H1 (cell line): ENCODE measurements around the gene FAT3. TPM values are rescaled to one million over a fixed set of nuclear protein-coding genes. Genes with fewer than 3 reads are reported as not detected.

ENCODE experiments used
- CTCF ChIA-PET: fragments of 300-600 bp; sonication (Branson Sonifier 250); formaldehyde crosslinking; loops from one replicate; lab custom pipeline; 2021; ENCODE audit not compliant: partially characterized antibody; lab: Charles Lee
- POLR2A ChIA-PET: fragments of 300-600 bp; sonication (Branson Sonifier 250); formaldehyde crosslinking; loops from one replicate; lab custom pipeline; 2021; ENCODE audit warnings: inconsistent platforms; ENCODE audit not compliant: partially characterized antibody; lab: Charles Lee
- DNase-seq, 2 experiments: peaks; one replicate each; pipeline versions ENCODE4 v3.0.0 to v3.0.0-alpha.2; 2010 to 2022; ENCODE audit warnings: low spot score in 2 of 2, low read depth in 1 of 2, mixed read lengths in 1 of 2
- FAIRE-seq: peaks from 2 replicates; lab custom pipeline; 2011; peaks lifted over from hg19 to GRCh38; lab: Jason Lieb, UNC
- H2AFZ ChIP-seq: 2 replicates; pipeline ENCODE4 v1.8.1; 2012; ENCODE audit warnings: low read length, inconsistent platforms
- H2AK5ac ChIP-seq: 2 replicates; pipeline ENCODE4 v1.6.1; 2013; ENCODE audit warnings: low read depth, low read length
- H2BK120ac ChIP-seq: replicated peaks from 2 replicates; pipeline ENCODE3; 2013; ENCODE audit warnings: low read depth, low read length, inconsistent platforms
- H2BK12ac ChIP-seq: 2 replicates; pipeline ENCODE4 v1.6.1; 2013; ENCODE audit warnings: low read depth, low read length
- H2BK15ac ChIP-seq: 2 replicates; pipeline ENCODE4 v1.6.1; 2013; ENCODE audit warnings: low read length
- H2BK20ac ChIP-seq: 2 replicates; pipeline ENCODE4 v1.6.1; 2013; ENCODE audit warnings: low read length
- H2BK5ac ChIP-seq: 2 replicates; pipeline ENCODE4 v1.6.1; 2013; ENCODE audit warnings: low read depth, low read length
- H3K14ac ChIP-seq: 2 replicates; pipeline ENCODE4 v1.6.1; 2013; ENCODE audit warnings: inconsistent platforms; ENCODE audit not compliant: insufficient read length
- H3K18ac ChIP-seq: 2 replicates; pipeline ENCODE4 v1.6.1; 2013; ENCODE audit warnings: low read length; ENCODE audit errors: extremely low read depth
- H3K23ac ChIP-seq: 2 replicates; pipeline ENCODE4 v1.6.1; 2013; ENCODE audit warnings: inconsistent platforms; ENCODE audit not compliant: insufficient read length
- H3K23me2 ChIP-seq: 2 replicates; pipeline ENCODE4 v1.6.1; 2013; ENCODE audit warnings: low read depth, low read length
- H3K27ac ChIP-seq: 2 replicates; pipeline ENCODE4 v1.6.1; 2011; ENCODE audit warnings: low read depth, low read length, inconsistent platforms
- H3K27me3 ChIP-seq, 4 experiments: replicated peaks in 1 of 4; 1 replicate in 1 of 4; 2 replicates in 3 of 4; pipeline versions ENCODE4 v1.6.1 to v1.8.1; 2011 to 2013; ENCODE audit warnings: low read length in 3 of 4, mild to moderate bottlenecking in 3 of 4, inconsistent platforms in 2 of 4, mixed read lengths in 2 of 4, moderate library complexity in 1 of 4; ENCODE audit not compliant: control insufficient read depth in 3 of 4, insufficient read depth in 3 of 4; ENCODE audit errors: extremely low read depth in 1 of 4
- H3K36me3 ChIP-seq, 4 experiments: 2 replicates each; pipeline versions ENCODE4 v1.6.1 to v1.8.1; 2011 to 2013; ENCODE audit warnings: mild to moderate bottlenecking in 4 of 4, low read length in 3 of 4, moderate library complexity in 2 of 4, control low read depth in 1 of 4, inconsistent platforms in 1 of 4; ENCODE audit not compliant: insufficient read depth in 4 of 4, control insufficient read depth in 2 of 4
- H3K4ac ChIP-seq: replicated peaks from 2 replicates; pipeline ENCODE3; 2013; ENCODE audit warnings: low read length, low read depth, mixed read lengths, inconsistent platforms; ENCODE audit not compliant: insufficient read length
- H3K4me1 ChIP-seq, 4 experiments: replicated peaks in 1 of 4; 1 replicate in 1 of 4; 2 replicates in 3 of 4; pipeline versions ENCODE4 v1.6.1 to v1.8.1; 2011 to 2013; ENCODE audit warnings: low read length in 3 of 4, inconsistent platforms in 2 of 4, mixed read lengths in 1 of 4; ENCODE audit not compliant: insufficient read depth in 4 of 4, control insufficient read depth in 3 of 4
- H3K4me2 ChIP-seq, 2 experiments: 2 replicates each; pipeline versions ENCODE4 v1.6.1 to v1.8.1; 2011 to 2013; ENCODE audit warnings: low read depth in 2 of 2, low read length in 2 of 2, control low read depth in 1 of 2, inconsistent platforms in 1 of 2, mild to moderate bottlenecking in 1 of 2; ENCODE audit not compliant: insufficient read depth in 1 of 2
- H3K4me3 ChIP-seq, 4 experiments: fragments of 200-600, 300-600 bp in 1 of 4; sonication (generic), shearing (Covaris generic), sonication (Bioruptor Twin) in 1 of 4; 2 replicates each; pipeline versions ENCODE4 v1.5.1 to v1.8.1; 2011 to 2016; ENCODE audit warnings: low read length in 4 of 4, low read depth in 3 of 4, control low read depth in 2 of 4, inconsistent platforms in 2 of 4, mild to moderate bottlenecking in 2 of 4, mixed read lengths in 1 of 4, moderate library complexity in 1 of 4; ENCODE audit not compliant: insufficient read depth in 2 of 4; ENCODE audit errors: extremely low read depth in 1 of 4
- H3K56ac ChIP-seq: replicated peaks from 2 replicates; pipeline ENCODE3; 2013; ENCODE audit warnings: low read depth, mild to moderate bottlenecking, mixed read lengths, low read length, inconsistent platforms; ENCODE audit not compliant: insufficient read length
- H3K79me1 ChIP-seq: 2 replicates; pipeline ENCODE4 v1.6.1; 2013; ENCODE audit warnings: low read depth, low read length, control low read depth
- H3K79me2 ChIP-seq, 2 experiments: 2 replicates each; pipeline versions ENCODE4 v1.6.1 to v1.8.1; 2012 to 2013; ENCODE audit warnings: low read length in 2 of 2, mild to moderate bottlenecking in 2 of 2, inconsistent platforms in 1 of 2; ENCODE audit not compliant: insufficient read depth in 2 of 2, control insufficient read depth in 1 of 2
- H3K9ac ChIP-seq, 4 experiments: replicated peaks in 1 of 4; 1 replicate in 1 of 4; 2 replicates in 3 of 4; pipeline versions ENCODE4 v1.6.1 to v1.8.1; 2011 to 2013; ENCODE audit warnings: low read depth in 3 of 4, low read length in 3 of 4, control low read depth in 2 of 4, mild to moderate bottlenecking in 2 of 4, moderate library complexity in 2 of 4, inconsistent platforms in 1 of 4; ENCODE audit errors: extremely low read depth in 1 of 4
- H3K9me3 ChIP-seq, 2 experiments: 2 replicates each; pipeline versions ENCODE4 v1.6.1 to v1.8.1; 2012 to 2013; ENCODE audit warnings: mild to moderate bottlenecking in 2 of 2, moderate library complexity in 2 of 2, control low read depth in 1 of 2, inconsistent platforms in 1 of 2, low read depth in 1 of 2, low read length in 1 of 2, mixed read lengths in 1 of 2; ENCODE audit not compliant: insufficient read depth in 2 of 2
- H4K20me1 ChIP-seq, 2 experiments: replicated peaks in 1 of 2; 2 replicates each; pipeline versions ENCODE3 to v1.8.1; 2011 to 2013; ENCODE audit warnings: inconsistent platforms in 2 of 2, low read length in 2 of 2, mild to moderate bottlenecking in 1 of 2; ENCODE audit not compliant: insufficient read depth in 2 of 2, control insufficient read depth in 1 of 2
- H4K5ac ChIP-seq: 2 replicates; pipeline ENCODE4 v1.6.1; 2013; ENCODE audit warnings: low read length, low read depth, mixed read lengths, inconsistent platforms; ENCODE audit not compliant: insufficient read length
- H4K8ac ChIP-seq: 2 replicates; pipeline ENCODE4 v1.8.0; 2013; ENCODE audit warnings: mild to moderate bottlenecking, moderate library complexity, low read length, inconsistent platforms; ENCODE audit not compliant: insufficient read depth; ENCODE audit errors: extremely low read depth
- H4K91ac ChIP-seq: replicated peaks from 2 replicates; pipeline ENCODE3; 2013; ENCODE audit warnings: low read length, mixed read lengths, inconsistent platforms; ENCODE audit not compliant: insufficient read length
- CTBP2 ChIP-seq: IDR thresholded peaks from 2 replicates; pipeline ENCODE4 v1.7.0; 2011; ENCODE audit warnings: borderline replicate concordance, mild to moderate bottlenecking, moderate library complexity, mixed read lengths, low read length; ENCODE audit not compliant: insufficient read depth, insufficient read length
- POLR2A ChIP-seq, 2 experiments: IDR thresholded peaks; 1 replicate in 1 of 2; 2 replicates in 1 of 2; pipeline ENCODE4 v1.6.1; 2011; ENCODE audit warnings: low read depth in 2 of 2, low read length in 2 of 2, mild to moderate bottlenecking in 2 of 2; ENCODE audit errors: control extremely low read depth in 1 of 2
- WGBS, 2 experiments: shearing (Covaris generic) in 1 of 2; methylation state at CpG; one replicate each; pipeline versions ENCODE4 v1.1.6 to v1.1.7; 2013 to 2015; ENCODE audit warnings: low lambda C conversion rate in 2 of 2, mixed read lengths in 2 of 2, inconsistent platforms in 1 of 2, low coverage in 1 of 2, missing lambda C conversion rate in 1 of 2; ENCODE audit not compliant: insufficient replicate concordance in 2 of 2, insufficient coverage in 1 of 2, insufficient read length in 1 of 2; ENCODE audit errors: extremely low coverage in 1 of 2, missing lambda C conversion rate in 1 of 2; 5-methylcytosine and 5-hydroxymethylcytosine counted together
- polyA plus RNA-seq, 7 experiments: library from polyadenylated mRNA; depleted of rRNA in 3 of 7; stranded (reverse) in 5 of 7; unstranded in 2 of 7; fragments of >200 nt in 5 of 7; fragments of 200-250 nt in 2 of 7; gene quantifications; 1 replicate in 5 of 7; 2 replicates in 1 of 7; 4 replicates in 1 of 7; pipeline versions ENCODE4 v1.2.1 to v1.2.3, GENCODE V29; 2011 to 2013; ENCODE audit warnings: missing spikeins in 2 of 7, mixed read lengths in 2 of 7
- total RNA-seq: library from RNA; stranded (reverse); fragmentation: NEBNext Ultra II Directional; extraction: Animal tissue kit (Norgen Biotek cat#: 25700); gene quantifications from 2 replicates; pipeline ENCODE4 v1.2.1, GENCODE V29; 2021

Gene FAT3
- total and polyA plus RNA-seq, 2 of the 8 experiments (the other 6 are each of a cell fraction or from before 2014, with no cell fraction given) = 7.2 to 18.4 TPM

DNA sequence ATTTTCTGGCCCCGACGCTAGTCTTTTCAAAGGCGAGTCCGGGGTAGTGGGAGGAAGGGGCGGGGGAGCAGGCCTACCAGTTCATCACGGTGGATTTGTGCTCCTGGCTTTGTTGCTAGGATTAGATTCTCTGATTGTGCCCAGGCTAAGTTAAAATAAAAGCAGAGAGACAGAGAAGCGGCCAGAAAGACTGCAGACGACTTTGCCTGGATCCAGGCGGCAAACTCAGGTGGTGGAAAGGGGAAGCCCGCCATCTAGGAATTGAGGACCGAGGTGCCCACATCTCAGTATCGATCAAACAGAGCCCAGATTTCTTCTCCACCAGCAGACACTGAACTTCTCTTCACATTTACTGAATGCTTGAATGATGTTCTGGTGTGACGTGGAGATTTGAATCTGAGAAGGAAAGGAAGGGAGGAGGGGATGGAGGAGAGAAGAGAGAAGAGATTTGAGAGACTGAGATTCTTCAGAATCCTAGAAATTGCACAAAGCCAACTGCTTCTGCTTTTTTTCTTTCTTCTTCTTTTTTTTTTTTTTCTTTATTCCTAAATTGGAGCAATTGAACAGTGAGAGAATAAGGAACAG lies 2.7 kb downstream of the FAT3 start:
- no peaks in the 10 kb centered on the region for H3K79me1 ChIP-seq
- H3K9ac ChIP-seq = peak overlapping the region in 1 of 4 experiments; percentile 4; a peak in 1 of 7 replicates
- CTCF ChIA-PET = interaction anchor here (2.1 kb wide), 1 partner anchor 113 kb away, joined by 9 read pairs; no protein-coding TSS in a partner anchor
- H2AK5ac ChIP-seq = no peak overlapping the region
- H3K36me3 ChIP-seq = no peaks in the 10 kb centered on the region
- peaks cover 0 to 47% of the 10 kb centered on the region in 2 experiments; a peak in 2 of 4 replicates for H3K79me2 ChIP-seq
- peak overlapping the region; percentile 89 to 99 for H3K4me2 ChIP-seq
- POLR2A ChIA-PET = interaction anchor here (1.4 kb wide), 1 partner anchor 82 kb away, joined by 4 read pairs; no protein-coding TSS in a partner anchor
- peak overlapping the region; percentile 75; the same call in 1 of the 2 replicates for H3K18ac ChIP-seq
- peaks cover 0 to 1% of the 10 kb centered on the region in 2 experiments for H4K20me1 ChIP-seq
- H3K27me3 ChIP-seq = peaks cover 0 to 37% (median 24%) of the 10 kb centered on the region in 4 experiments; a peak in 5 of 7 replicates
- peak overlapping the region; percentile 36 for H2AFZ ChIP-seq
- H3K56ac ChIP-seq = no peak overlapping the region
- H3K4me1 ChIP-seq = peaks cover 13 to 32% (median 20%) of the 10 kb centered on the region in 4 experiments
- 4% methylated on average over 13 of the region's 13 CpGs; no CpG with 5 or more reads in 1 of the 2 experiments for WGBS, 2 experiments
- no peak overlapping the region for H2BK5ac ChIP-seq
- H4K8ac ChIP-seq = no peak overlapping the region; the same call in 1 of the 2 replicates
- H3K23me2 ChIP-seq = peaks cover 29% of the 10 kb centered on the region
- no peaks in the 10 kb centered on the region for H3K9me3 ChIP-seq
- DNase-seq (no peak), FAIRE-seq (peak; percentile 13)
- H2BK12ac ChIP-seq = peak overlapping the region; percentile 88; the same call in 1 of the 2 replicates
- peak overlapping the region; percentile 53 to 80 (median 76) for H3K4me3 ChIP-seq
- peak overlapping the region; percentile 45 for H4K91ac ChIP-seq
- H2BK15ac ChIP-seq = no peak overlapping the region
- H3K23ac ChIP-seq = no peak overlapping the region
- peak overlapping the region; percentile 3 for H2BK120ac ChIP-seq
- no peak overlapping the region for H2BK20ac ChIP-seq
- no peak overlapping the region for H4K5ac ChIP-seq
- H3K4ac ChIP-seq = peak overlapping the region; percentile 76
- no peak overlapping the region for H3K14ac ChIP-seq
- H3K27ac ChIP-seq = no peak overlapping the region
- no peak for TF ChIP-seq CTBP2
- no peak for TF ChIP-seq POLR2A (IDR thresholded peaks at IDR 0.05; ENCODE audit: control extremely low read depth in 1 of 2, low read depth in 2 of 2, low read length in 2 of 2)
